H1 (cell line): ENCODE data around the gene VNN1. TPM values are rescaled to one million over a fixed set of nuclear protein-coding genes. Genes with fewer than 3 reads are reported as not detected.

ENCODE experiments used
- ASH2L ChIP-seq: fragments of 200-600, 300-600 bp; sonication (generic); IDR thresholded peaks from one replicate; pipeline ENCODE4 v1.7.1; 2017; ENCODE audit warnings: low read length
- EP300 ChIP-seq, 2 experiments: IDR thresholded peaks; 1 replicate in 1 of 2; 2 replicates in 1 of 2; pipeline ENCODE4 v1.6.1; 2011 to 2012; ENCODE audit warnings: low read depth in 2 of 2, low read length in 2 of 2, mild to moderate bottlenecking in 2 of 2, borderline replicate concordance in 1 of 2, inconsistent platforms in 1 of 2, moderate library complexity in 1 of 2
- SAP30 ChIP-seq: fragments of 300-600 bp; sonication (generic); IDR thresholded peaks from 2 replicates; pipeline ENCODE4 v1.7.1; 2012; ENCODE audit warnings: low read length, moderate library complexity, mild to moderate bottlenecking, inconsistent platforms; ENCODE audit not compliant: insufficient read depth, insufficient replicate concordance
- polyA plus RNA-seq, 7 experiments: library from polyadenylated mRNA; depleted of rRNA in 3 of 7; stranded (reverse) in 5 of 7; unstranded in 2 of 7; fragments of >200 nt in 5 of 7; fragments of 200-250 nt in 2 of 7; gene quantifications; 1 replicate in 5 of 7; 2 replicates in 1 of 7; 4 replicates in 1 of 7; pipeline versions ENCODE4 v1.2.1 to v1.2.3, GENCODE V29; 2011 to 2013; ENCODE audit warnings: missing spikeins in 2 of 7, mixed read lengths in 2 of 7
- total RNA-seq: library from RNA; stranded (reverse); fragmentation: NEBNext Ultra II Directional; extraction: Animal tissue kit (Norgen Biotek cat#: 25700); gene quantifications from 2 replicates; pipeline ENCODE4 v1.2.1, GENCODE V29; 2021

Gene VNN1
- total and polyA plus RNA-seq, 2 of the 8 experiments (the other 6 are each of a cell fraction or from before 2014, with no cell fraction given): not detected

- TF ChIP-seq ASH2L (no peak), SAP30 (no peak), EP300 (IDR thresholded peaks at IDR 0.05; ENCODE audit: borderline replicate concordance in 1 of 2, low read depth in 2 of 2, low read length in 2 of 2) (no peak)
Observed at GRCh38 chr6:132671295-132671694, 42.6 kb downstream of the VNN1 start (continued).
